ENCODE data around the gene MAP3K6.

DNA sequence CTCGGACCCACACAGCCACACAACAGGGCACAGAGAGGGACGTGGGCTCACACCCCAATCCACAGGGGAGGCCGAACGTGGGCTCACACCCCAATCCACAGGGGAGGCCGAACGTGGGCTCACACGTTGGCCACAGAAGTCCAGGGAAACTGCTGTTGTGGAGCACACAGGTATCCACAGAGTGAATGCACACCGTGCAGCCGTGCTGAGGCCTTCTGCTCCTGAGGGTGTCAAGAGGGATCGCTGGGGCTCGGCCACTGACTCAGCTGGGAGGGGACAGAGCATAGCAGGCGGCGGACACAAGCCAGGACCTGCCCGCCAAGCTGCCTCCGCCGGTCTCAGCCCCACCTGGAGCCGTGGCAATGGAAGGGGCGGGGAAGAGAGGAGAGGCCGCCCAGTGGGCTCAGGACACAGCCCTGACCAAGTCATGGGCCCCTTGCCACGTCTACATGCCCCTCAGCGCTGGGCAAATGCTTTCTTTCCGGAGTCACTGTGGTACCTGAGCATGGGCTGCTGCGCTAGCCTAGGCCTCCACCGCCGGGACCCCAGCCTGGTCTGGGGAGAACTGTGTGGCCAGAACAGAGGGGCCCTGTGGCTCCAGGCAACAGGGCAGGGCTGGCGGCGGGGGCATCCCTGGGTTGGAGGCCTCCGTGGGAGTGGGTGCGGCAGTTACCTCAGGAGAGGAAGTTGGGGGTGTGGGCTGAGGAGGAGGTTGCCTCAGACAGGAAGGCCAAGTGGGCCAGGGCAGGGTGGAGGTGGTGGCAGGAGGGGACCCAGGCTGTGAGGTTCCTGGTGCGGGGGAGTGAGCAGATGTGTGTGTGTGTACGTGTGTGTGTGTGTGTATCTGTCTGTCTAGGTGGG, 23.8 kb downstream of the MAP3K6 start:
- TF ChIP-seq POLR2A (IDR thresholded peaks at IDR 0.05; ENCODE audit: insufficient read depth in 1 of 2, low read depth in 2 of 2, low read length in 2 of 2) (peak in 1 of 2 experiments; percentile 51; a peak in 2 of 4 replicates), SP4 (CRISPR knock-in tag; IDR thresholded peaks at IDR 0.05) (0 out of 2 replicates have a peak, but pooled peaks have one; percentile 41), ZNF546 (CRISPR knock-in tag; conservative IDR thresholded peaks at IDR 0.05) (no peak; the same call in 1 of the 2 replicates)
